BLaER1 treated with 17β-estradiol and CSF1 and Interleukin-3, amounts not matched to agents 10 nM and 100 nM (cell line): Measurements from ENCODE around the gene PPP3R1.

Experiments used
- H3K27ac ChIP-seq, 11 experiments: shearing (Covaris generic); formaldehyde crosslinking; 2 replicates each; pipeline ENCODE4 v1.8.1; 2022
- H3K27me3 ChIP-seq, 11 experiments: shearing (Covaris generic); formaldehyde crosslinking; 2 replicates each; pipeline ENCODE4 v1.8.1; 2022
- H3K36me3 ChIP-seq, 11 experiments: shearing (Covaris generic); formaldehyde crosslinking; 2 replicates each; pipeline ENCODE4 v1.8.1; 2022
- H3K4me1 ChIP-seq, 10 experiments: shearing (Covaris generic); formaldehyde crosslinking; 2 replicates each; pipeline ENCODE4 v1.8.1; 2022
- H3K4me2 ChIP-seq, 11 experiments: shearing (Covaris generic); formaldehyde crosslinking; 2 replicates each; pipeline ENCODE4 v1.8.1; 2022
- H3K4me3 ChIP-seq, 10 experiments: shearing (Covaris generic); formaldehyde crosslinking; 2 replicates each; pipeline ENCODE4 v1.8.1; 2022
- H3K9ac ChIP-seq, 11 experiments: shearing (Covaris generic); formaldehyde crosslinking; 2 replicates each; pipeline ENCODE4 v1.8.1; 2022
- H3K9me3 ChIP-seq, 11 experiments: shearing (Covaris generic); formaldehyde crosslinking; replicated peaks in 1 of 11; 2 replicates each; pipeline ENCODE4 v1.8.1; 2022
- H4K20me1 ChIP-seq, 11 experiments: shearing (Covaris generic); formaldehyde crosslinking; 2 replicates each; pipeline ENCODE4 v1.8.1; 2022
- Cebpa-rat ChIP-seq, 11 experiments: shearing (Covaris generic); IDR thresholded peaks; 2 replicates each; pipeline ENCODE4 v1.8.1; 2022

Gene PPP3R1

DNA sequence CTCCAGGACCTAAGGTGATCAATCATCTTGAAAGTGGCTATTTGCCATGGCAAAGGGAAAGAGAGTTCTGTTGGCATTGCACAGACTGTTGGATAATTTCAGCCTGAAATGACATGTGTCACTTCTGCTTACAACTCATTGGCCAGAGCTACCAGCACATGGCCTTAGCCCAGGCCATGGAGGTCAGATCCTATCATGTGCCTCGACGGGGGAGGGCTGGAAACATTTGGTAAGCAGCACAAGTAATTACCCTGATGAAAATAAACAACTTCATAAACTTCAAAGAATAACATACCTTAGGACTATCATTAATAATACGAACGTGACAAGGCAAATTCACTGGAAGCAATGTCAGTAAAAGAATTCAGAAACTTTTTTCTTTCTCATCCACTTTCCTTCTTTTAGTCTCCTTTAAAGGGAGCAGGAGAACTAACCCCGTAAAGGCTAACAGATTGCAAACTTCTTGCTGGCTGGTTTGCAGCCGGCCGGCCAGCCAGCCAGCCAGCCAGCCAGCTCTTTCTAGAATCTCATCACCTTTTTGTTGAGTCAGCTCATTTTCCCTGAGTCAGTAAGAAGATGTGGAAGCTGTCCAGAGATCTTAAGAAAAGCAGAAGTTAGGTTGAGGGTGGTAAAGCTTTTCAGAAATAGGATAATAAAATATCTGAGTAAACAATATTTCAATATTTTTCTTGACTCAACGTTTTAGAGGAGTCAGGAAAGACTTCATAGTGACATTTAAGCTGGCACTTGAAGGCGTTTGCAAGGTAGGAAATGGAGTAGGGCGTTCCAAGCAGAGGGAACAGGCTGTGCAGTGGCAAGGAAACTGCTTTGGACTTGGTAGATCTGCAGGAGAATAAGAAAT is 35.5 kb upstream of the PPP3R1 start:
- peak overlapping the region in 3 of 11 experiments; percentile 35 to 64 (median 57); a peak in 5 of 22 replicates for H3K9ac ChIP-seq
- H3K27me3 ChIP-seq = no peaks in the 10 kb centered on the region
- no peak for TF ChIP-seq Cebpa-rat (IDR thresholded peaks at IDR 0.05)
- H3K27ac ChIP-seq = peak overlapping the region in 5 of 11 experiments; percentile 39 to 76 (median 62); a peak in 8 of 22 replicates
- no peaks in the 10 kb centered on the region for H4K20me1 ChIP-seq
- H3K4me3 ChIP-seq = peak overlapping the region in 1 of 10 experiments; percentile 15; a peak in 2 of 20 replicates
- H3K9me3 ChIP-seq = no peaks in the 10 kb centered on the region
- no peaks in the 10 kb centered on the region for H3K36me3 ChIP-seq
- H3K4me2 ChIP-seq = peak overlapping the region in 4 of 11 experiments; percentile 64 to 82 (median 78); a peak in 8 of 22 replicates
- H3K4me1 ChIP-seq = peaks cover 0 to 78% (median 2%) of the 10 kb centered on the region in 10 experiments; a peak in 9 of 20 replicates

GRCh38 chr2:68284896-68285295 is 32.6 kb upstream of the PPP3R1 start:
- Histone ChIP-seq H4K20me1 (no peaks in the 10 kb centered on the region), H3K36me3 (no peaks in the 10 kb centered on the region), H3K4me1 (peaks cover 0 to 49% (median 2%) of the 10 kb centered on the region in 10 experiments; a peak in 10 of 20 replicates), H3K4me2 (peak overlapping the region in 2 of 11 experiments; percentile 17 to 31; a peak in 1 of 22 replicates), H3K9ac (no peak overlapping the region), H3K27me3 (no peaks in the 10 kb centered on the region), H3K4me3 (no peak overlapping the region), H3K27ac (no peak overlapping the region), H3K9me3 (no peaks in the 10 kb centered on the region)
- no peak for TF ChIP-seq Cebpa-rat (IDR thresholded peaks at IDR 0.05)

GRCh38 chr2:68283419-68283812 is 31.1 kb upstream of the PPP3R1 start:
- no peaks in the 10 kb centered on the region for H3K27me3 ChIP-seq
- H3K36me3 ChIP-seq = no peaks in the 10 kb centered on the region
- H3K9ac ChIP-seq = no peak overlapping the region
- no peak overlapping the region for H3K4me2 ChIP-seq
- no peak overlapping the region for H3K4me3 ChIP-seq
- peaks cover 0 to 34% (median 12%) of the 10 kb centered on the region in 10 experiments; a peak in 14 of 20 replicates for H3K4me1 ChIP-seq
- H3K9me3 ChIP-seq = no peaks in the 10 kb centered on the region
- H4K20me1 ChIP-seq = no peaks in the 10 kb centered on the region
- H3K27ac ChIP-seq = no peak overlapping the region
- TF ChIP-seq Cebpa-rat (IDR thresholded peaks at IDR 0.05) = no peak

DNA sequence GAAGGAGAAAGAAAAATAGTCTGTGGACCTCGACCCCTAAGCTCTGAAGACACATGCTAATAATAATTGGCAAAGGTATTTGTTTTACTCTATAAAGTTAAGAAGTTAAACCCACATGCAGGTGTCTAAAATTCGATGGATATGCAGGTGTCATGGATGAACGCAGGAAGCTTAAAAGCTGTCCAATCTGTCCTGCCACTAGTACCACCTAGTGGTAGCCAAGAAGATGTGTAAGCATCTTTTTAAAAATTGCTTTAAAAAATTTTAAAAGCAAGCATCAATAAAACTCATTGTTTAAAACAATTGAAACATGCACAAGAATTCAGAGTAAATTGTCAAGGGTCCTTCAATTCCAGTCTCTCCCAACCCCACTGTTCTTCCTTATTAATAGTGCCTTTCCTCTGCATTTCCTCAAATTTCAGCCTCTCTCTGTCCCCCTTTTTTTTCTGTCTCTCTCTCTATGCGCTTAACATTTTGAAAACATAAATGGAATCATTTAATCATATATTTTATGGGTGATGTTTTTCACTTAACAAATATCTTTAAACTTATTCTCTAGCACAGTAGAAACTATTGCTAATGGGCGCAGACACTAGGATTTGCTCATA is 30.6 kb upstream of the PPP3R1 start:
- no peaks in the 10 kb centered on the region for H3K27me3 ChIP-seq
- H3K27ac ChIP-seq = no peak overlapping the region
- no peaks in the 10 kb centered on the region for H3K9me3 ChIP-seq
- no peak overlapping the region for H3K4me3 ChIP-seq
- no peaks in the 10 kb centered on the region for H3K36me3 ChIP-seq
- H3K9ac ChIP-seq = no peak overlapping the region
- H4K20me1 ChIP-seq = no peaks in the 10 kb centered on the region
- no peak for TF ChIP-seq Cebpa-rat (IDR thresholded peaks at IDR 0.05)
- peaks cover 0 to 29% (median 12%) of the 10 kb centered on the region in 10 experiments; a peak in 12 of 20 replicates for H3K4me1 ChIP-seq
- no peak overlapping the region for H3K4me2 ChIP-seq

- Histone ChIP-seq H3K4me2 (no peak overlapping the region), H3K36me3 (no peaks in the 10 kb centered on the region), H3K27ac (no peak overlapping the region), H3K9me3 (no peaks in the 10 kb centered on the region), H3K9ac (no peak overlapping the region), H3K4me3 (no peak overlapping the region), H3K27me3 (no peaks in the 10 kb centered on the region), H3K4me1 (peaks cover 0 to 14% (median 8%) of the 10 kb centered on the region in 10 experiments; a peak in 9 of 20 replicates), H4K20me1 (no peaks in the 10 kb centered on the region)
- TF ChIP-seq Cebpa-rat (IDR thresholded peaks at IDR 0.05) = no peak
Observed at GRCh38 chr2:68280796-68281195, 28.5 kb upstream of the PPP3R1 start.

GRCh38 chr2:68280348-68280747 is 28.0 kb upstream of the PPP3R1 start:
- H3K4me2 ChIP-seq = no peak overlapping the region; a peak in 1 of 22 replicates
- H3K4me3 ChIP-seq = no peak overlapping the region
- H3K36me3 ChIP-seq = no peaks in the 10 kb centered on the region
- H3K4me1 ChIP-seq = peaks cover 0 to 14% (median 8%) of the 10 kb centered on the region in 10 experiments; a peak in 9 of 20 replicates
- H3K27ac ChIP-seq = no peak overlapping the region
- H4K20me1 ChIP-seq = no peaks in the 10 kb centered on the region
- H3K9ac ChIP-seq = no peak overlapping the region
- H3K9me3 ChIP-seq = no peaks in the 10 kb centered on the region
- H3K27me3 ChIP-seq = no peaks in the 10 kb centered on the region
- no peak for TF ChIP-seq Cebpa-rat (IDR thresholded peaks at IDR 0.05)

DNA sequence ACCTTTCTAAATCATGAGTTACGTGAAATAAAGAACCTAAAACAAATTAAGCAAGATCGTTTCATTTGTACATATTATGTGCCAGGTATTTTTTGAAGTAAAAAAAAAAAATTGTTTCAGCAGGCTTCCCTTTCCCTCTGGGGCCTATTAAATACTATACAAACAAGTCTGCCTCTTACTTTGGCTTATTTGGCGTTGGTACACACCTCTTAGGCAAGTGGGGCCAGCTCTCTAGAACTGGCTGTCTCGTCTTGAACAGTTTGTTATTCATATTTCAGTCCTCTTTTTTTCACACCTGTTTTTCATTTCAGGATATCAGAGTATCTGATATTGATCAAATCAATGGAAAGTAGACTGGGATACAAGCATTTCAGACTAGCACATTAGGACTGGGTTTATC is 27.4 kb upstream of the PPP3R1 start:
- no peak overlapping the region for H3K4me3 ChIP-seq
- H3K9ac ChIP-seq = no peak overlapping the region
- no peaks in the 10 kb centered on the region for H4K20me1 ChIP-seq
- peak overlapping the region in 2 of 11 experiments; percentile 7 to 50; a peak in 3 of 22 replicates for H3K4me2 ChIP-seq
- no peak overlapping the region for H3K27ac ChIP-seq
- peaks cover 0 to 14% (median 5%) of the 10 kb centered on the region in 10 experiments; a peak in 9 of 20 replicates for H3K4me1 ChIP-seq
- H3K27me3 ChIP-seq = no peaks in the 10 kb centered on the region
- no peaks in the 10 kb centered on the region for H3K36me3 ChIP-seq
- no peaks in the 10 kb centered on the region for H3K9me3 ChIP-seq
- TF ChIP-seq Cebpa-rat (IDR thresholded peaks at IDR 0.05) = no peak

DNA sequence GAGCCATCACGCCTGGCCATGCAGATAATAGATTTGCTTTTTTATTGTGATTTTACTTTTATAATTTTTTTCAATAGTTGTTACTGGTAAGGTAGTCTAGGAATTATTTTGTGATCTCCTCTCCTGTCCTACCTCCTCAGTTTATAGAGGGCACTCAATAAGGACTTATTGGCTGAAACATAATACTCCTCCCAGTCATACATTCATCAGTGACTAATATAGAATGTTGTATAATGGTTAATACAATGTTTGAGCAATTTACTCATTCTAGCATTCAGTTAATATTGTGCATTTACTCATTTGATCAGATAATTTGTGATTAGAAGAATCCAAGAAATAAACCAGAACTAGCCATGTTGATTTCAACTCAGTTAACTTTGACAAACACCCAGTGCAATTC is 25.8 kb upstream of the PPP3R1 start:
- Histone ChIP-seq H3K36me3 (no peaks in the 10 kb centered on the region), H3K27me3 (no peaks in the 10 kb centered on the region), H3K27ac (no peak overlapping the region), H4K20me1 (no peaks in the 10 kb centered on the region), H3K4me2 (no peak overlapping the region), H3K9me3 (no peaks in the 10 kb centered on the region), H3K4me3 (no peak overlapping the region), H3K9ac (no peak overlapping the region), H3K4me1 (peaks cover 0 to 15% (median 3%) of the 10 kb centered on the region in 10 experiments; a peak in 14 of 20 replicates)
- no peak for TF ChIP-seq Cebpa-rat (IDR thresholded peaks at IDR 0.05)

DNA sequence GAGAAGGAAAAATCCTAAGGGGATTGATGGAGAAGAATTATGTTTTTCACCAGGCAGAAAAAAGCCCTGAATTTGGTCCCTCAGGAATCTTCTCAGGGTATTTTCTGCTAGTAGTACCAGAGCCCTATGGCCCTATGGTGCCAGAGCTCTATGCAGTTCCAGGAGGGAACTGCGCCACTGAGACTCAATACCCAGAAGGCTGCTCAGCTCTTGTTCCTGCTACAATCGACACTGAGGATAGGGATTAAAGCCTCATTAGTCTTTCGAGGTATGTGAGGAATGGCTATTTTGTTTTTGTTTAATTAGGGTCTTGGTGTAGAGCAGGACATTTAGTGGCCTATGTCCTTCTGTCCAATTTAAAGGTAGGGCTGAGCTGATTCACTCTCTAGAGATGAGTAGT is 21.7 kb upstream of the PPP3R1 start:
- H3K36me3 ChIP-seq = no peaks in the 10 kb centered on the region
- no peaks in the 10 kb centered on the region for H3K27me3 ChIP-seq
- H3K9ac ChIP-seq = no peak overlapping the region
- H4K20me1 ChIP-seq = no peaks in the 10 kb centered on the region
- TF ChIP-seq Cebpa-rat (IDR thresholded peaks at IDR 0.05) = no peak
- H3K4me3 ChIP-seq = no peak overlapping the region
- H3K9me3 ChIP-seq = no peaks in the 10 kb centered on the region
- no peak overlapping the region for H3K27ac ChIP-seq
- H3K4me1 ChIP-seq = peaks cover 12 to 30% (median 24%) of the 10 kb centered on the region in 10 experiments
- no peak overlapping the region for H3K4me2 ChIP-seq
